PC-3 (cell line): ENCODE data around the gene ADTRP.

Source experiments
- EZH2 ChIP-seq: fragments of 300-600 bp; sonication (generic); IDR thresholded peaks from one replicate; pipeline ENCODE4 v1.6.1; 2017; ENCODE audit warnings: antibody characterized with exemption, mild to moderate bottlenecking, low read length; ENCODE audit not compliant: unreplicated experiment
- TF ChIP-seq, protein P1 (sequence below): fragments of 300-600 bp; sonication (generic); conservative IDR thresholded peaks from 2 replicates; pipeline ENCODE4 v1.5.1; 2017; ENCODE audit warnings: antibody characterized with exemption, low read depth, mild to moderate bottlenecking, low read length

DNA sequence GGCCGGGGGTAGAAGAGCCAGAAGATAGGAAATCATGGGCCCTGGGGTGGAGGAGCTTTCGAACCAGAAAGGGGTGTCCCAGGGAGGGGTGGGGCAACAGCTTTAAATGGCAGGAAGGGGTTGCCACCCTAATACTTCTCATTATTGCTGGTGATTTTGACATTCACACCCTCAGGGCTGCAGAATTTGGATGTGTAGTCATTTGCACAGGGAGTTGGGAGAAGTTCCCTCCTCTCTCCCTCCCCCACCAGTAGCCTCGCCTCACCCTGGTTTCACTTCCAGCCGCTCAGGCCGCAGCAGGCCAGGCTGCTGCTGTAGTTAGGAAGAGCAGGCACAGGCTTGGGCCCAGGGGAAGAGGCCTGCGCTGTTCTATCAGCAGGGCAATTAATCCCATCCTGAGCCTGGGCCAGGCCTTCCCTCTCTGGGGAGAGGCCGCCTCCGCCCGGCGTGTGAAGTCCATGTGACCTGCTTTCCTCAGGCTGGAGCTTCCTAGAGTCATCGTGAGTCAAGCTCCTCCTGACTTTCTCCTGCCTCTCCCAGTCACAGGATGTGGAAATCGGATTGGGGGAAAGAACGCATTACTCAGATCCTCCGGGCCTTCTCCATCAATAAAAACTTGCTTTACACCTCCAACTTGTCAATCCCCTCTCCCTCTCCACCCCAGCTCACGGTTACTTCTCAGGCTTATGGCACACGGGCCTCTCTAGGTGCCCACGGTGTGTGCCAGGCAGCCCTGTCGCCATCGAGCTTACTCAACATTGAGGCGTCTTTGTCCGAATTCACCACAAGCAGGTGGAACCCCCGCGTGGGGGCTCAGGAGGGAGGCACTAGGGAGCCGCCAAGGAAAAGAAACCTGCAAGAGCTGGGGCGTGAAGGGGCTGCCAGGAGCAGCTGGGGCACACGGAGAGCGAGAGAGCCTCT lies 7.8 kb downstream of the ADTRP start:
- TF ChIP-seq, protein P1, sequence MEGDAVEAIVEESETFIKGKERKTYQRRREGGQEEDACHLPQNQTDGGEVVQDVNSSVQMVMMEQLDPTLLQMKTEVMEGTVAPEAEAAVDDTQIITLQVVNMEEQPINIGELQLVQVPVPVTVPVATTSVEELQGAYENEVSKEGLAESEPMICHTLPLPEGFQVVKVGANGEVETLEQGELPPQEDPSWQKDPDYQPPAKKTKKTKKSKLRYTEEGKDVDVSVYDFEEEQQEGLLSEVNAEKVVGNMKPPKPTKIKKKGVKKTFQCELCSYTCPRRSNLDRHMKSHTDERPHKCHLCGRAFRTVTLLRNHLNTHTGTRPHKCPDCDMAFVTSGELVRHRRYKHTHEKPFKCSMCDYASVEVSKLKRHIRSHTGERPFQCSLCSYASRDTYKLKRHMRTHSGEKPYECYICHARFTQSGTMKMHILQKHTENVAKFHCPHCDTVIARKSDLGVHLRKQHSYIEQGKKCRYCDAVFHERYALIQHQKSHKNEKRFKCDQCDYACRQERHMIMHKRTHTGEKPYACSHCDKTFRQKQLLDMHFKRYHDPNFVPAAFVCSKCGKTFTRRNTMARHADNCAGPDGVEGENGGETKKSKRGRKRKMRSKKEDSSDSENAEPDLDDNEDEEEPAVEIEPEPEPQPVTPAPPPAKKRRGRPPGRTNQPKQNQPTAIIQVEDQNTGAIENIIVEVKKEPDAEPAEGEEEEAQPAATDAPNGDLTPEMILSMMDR: no peak
- no peak for TF ChIP-seq EZH2
